Fibroblast of peridontal ligament (primary cell): Measurements from ENCODE around the gene CRYBG1.
A peak's percentile ranks its signal among the peaks of the same experiment; 100 is the strongest.

Experiments
- DNase-seq: peaks from one replicate; pipeline ENCODE4 v3.0.0-alpha.2; 2010; ENCODE audit errors: extremely low read depth

CRYBG1 gene

DNA sequence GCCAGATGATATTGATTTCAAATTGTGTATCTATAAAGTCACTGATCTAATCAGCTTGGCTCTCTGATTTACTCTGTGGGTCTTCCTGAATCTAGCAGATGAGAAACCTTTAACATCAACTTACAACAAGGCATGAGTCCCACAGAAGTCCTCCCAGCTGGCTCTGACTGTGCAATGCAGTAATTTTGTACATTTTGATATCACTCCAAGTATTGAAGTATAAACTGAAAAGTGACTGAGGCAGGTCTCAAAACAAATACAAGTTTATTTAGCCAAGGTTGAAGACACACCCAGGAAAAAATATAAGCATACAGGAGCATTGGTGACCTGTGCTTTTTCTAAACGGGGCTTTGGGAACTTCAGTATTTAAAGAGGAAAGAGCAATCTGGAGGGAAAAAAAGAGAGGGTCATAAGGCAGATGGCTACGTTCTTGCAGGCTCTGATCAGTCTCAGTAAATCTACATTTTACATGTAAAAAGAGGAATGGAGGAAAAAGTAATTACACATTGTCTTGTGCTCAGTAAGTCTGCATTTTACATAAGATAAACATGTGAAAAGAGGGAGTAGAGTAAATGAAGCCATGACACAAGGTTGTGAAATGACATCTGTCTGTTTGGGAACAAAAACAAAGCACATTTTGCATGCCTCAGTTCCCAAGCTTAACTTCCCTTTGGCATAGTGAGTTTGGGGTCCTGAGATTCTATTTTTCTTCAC, 59.5 kb downstream of the CRYBG1 start:
- DNase-seq = no peak

DNA sequence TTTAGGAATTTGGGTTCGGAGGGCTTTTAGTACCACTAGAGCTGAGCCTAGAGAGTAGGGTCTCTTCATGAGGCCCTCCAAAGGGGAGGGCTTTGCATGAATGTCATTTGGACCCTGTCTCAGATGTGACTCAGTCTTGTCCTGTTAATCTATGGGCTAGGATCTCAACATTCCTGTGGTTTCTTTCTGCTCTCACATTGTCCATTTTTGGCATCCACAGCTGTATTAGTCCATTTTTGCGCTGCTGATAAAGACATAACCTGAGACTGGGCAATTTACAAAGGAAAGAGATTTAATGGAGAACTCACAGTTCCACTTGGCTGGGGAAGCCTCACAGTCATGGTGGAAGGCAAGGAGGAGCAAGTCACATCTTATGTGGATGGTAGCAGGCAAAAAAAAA, 61.0 kb downstream of the CRYBG1 start:
- DNase-seq = no peak

DNA sequence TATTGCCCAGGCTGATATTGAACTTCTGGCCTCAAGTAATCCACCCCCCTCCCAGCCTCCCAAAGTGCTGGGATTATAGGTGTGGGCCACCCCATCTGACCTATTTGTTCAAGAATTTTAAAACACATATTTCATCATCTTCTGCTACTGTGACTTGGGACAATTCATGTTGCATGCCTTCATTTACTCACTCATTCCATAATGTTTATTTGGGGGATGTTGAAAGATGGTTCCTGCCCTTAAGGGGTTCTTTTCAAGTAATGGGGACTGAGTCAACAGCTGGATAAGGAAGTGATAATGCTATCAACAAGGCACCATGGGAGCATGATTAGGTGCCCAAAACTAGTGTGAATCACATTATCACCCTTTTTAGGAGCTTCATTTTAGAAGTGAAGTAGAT, 62.0 kb downstream of the CRYBG1 start:
- DNase-seq = no peak

DNA sequence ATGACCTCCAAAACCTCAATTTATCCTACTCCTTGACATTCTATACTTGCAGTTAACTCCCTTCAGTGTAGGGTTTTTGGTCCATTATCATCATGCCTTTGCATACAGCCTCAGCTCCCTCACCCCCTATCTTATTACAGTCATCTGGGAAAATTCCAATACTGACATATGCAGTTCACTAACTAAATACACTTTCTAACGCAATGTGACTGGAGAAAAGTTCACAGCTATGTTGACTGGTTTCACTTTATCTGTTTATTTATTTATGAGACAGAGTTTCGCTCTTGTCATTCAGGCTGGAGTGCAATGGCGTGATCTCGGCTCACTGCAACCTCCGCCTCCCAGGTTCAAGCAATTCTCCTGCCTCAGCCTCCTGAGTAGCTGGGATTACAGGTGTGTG, 64.9 kb downstream of the CRYBG1 start:
- no peak for DNase-seq

GRCh38 chr6:106426250-106426970, 65.9 kb downstream of the CRYBG1 start:
- DNase-seq = no peak

DNA sequence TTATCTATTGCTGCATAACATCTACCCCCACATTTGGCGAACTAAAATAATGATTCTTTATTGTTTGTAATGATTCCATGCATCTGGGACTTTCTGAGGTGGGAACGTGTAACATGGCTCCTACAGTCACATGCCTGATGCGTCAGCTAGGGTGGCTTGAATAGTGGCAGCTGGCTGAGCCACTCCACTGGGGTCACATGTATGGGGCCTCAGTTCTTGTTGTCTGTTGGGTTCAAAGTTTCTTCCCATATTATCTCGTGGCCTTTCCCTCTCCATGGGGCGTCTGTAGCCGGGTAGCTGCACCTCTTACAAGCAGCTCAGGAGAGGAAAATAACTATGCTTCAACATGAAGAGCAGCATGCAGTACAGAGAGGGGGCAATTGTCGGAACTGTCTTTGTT, 69.9 kb downstream of the CRYBG1 start:
- no peak for DNase-seq

- no peak for DNase-seq
Measured at GRCh38 chr6:106431405-106431804, 70.9 kb downstream of the CRYBG1 start.

GRCh38 chr6:106431972-106432371, 71.5 kb downstream of the CRYBG1 start:
- DNase-seq = no peak

DNA sequence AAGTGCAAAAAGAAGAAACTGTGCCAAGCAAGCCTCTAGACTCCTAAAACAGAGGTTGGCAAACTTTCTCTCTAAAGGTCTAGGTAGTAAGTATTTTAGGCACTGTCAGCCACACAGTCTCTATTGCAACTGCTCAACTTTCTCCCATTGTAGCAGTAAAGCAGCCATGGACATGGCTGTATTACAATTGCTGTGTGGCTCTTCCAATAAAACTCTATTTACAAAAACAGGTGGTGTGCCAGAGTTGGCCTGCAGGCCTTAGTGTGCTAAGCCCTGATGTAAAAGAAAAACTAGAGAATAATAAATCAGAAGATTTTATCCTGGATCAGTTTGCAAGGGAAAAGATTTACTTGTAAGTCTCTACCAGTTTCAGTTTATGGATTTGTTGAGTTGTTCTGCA, 74.0 kb downstream of the CRYBG1 start:
- no peak for DNase-seq

- no peak for DNase-seq
Measured at GRCh38 chr6:106439459-106439858, 78.9 kb downstream of the CRYBG1 start.

DNA sequence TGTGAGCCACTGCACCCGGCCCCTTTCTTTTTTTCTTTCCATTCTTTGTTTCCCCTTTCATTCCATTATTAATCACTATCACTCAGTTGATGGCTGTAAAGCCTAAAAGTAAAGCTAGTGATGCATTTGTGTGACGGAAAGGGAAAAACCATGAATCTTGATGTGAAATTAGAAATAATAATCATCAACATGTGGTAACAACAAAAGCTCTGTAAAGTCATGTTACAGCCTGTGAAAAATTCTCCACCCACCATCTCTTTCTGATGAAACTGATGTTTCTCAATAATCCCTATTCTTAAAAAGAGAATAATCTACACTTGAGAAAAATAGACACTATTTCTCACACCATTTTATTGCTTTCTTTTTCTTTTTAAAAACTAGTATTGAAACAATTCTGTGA, 80.0 kb downstream of the CRYBG1 start:
- no peak for DNase-seq

DNA sequence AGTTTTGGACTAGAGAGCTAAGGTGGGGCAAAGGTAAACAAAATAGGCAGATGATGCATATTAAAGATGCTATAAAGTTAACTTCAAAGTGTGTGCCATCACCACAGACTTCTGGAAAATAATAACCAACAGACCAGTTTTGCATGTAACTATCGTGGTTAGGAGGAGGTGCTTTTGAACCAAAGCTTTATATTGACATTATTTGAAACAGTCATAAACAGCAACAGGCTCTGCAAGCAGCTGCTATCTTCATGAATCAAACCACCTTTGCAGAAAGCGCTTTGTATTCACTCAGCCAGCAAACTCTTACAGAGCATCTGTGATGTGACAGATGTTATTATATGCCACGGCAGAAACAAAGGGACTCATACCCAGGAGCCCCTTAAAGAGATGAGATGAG, 81.9 kb downstream of the CRYBG1 start:
- no peak for DNase-seq

GRCh38 chr6:106444777-106445507, 84.4 kb downstream of the CRYBG1 start:
- DNase-seq = peak; percentile 75

- DNase-seq = no peak
Measured at GRCh38 chr6:106445508-106445878, 85.0 kb downstream of the CRYBG1 start.

- peak; percentile 40 for DNase-seq
Measured at GRCh38 chr6:106446287-106446885, 85.9 kb downstream of the CRYBG1 start.

- no peak for DNase-seq
Measured at GRCh38 chr6:106446983-106447382, 86.5 kb downstream of the CRYBG1 start.

DNA sequence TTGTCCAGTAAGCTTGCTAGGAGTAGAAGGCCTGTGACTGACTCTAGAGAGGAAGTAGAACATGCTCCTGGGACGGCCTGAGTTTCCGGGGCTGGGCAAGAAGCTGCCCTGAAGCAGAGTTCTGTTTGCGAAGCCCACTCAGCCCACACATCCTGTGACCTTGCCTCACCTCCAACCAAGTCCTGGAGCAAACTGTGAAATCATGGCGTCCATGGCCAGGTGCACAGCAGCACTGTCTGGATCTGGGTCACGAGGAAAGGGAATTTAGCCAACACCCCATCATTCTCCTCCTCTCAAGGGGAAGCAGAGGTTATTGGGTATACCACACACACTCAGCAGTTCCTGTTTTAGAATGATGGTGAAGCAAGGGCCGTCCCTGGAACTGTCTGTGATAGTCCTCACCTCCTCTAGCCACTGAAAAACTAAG, 87.5 kb downstream of the CRYBG1 start:
- no peak for DNase-seq

DNA sequence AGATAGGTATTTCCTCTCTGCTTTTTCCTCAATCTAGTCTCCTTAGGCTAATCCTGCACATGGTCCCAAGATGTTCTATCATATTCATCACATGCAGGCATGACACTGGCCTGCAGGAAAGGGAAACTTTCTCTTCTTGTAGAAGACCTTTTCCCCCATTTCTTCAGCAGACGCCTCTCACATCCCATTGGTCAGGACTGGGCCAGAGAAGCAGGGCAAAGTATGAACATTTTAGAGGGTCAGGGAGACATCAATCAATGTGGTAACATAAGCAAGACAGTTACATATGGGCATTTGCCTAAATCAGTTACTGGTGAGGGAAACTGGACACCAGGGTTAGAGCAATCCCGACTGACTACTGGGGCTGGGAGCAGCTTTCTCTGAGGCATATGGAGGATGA, 90.1 kb downstream of the CRYBG1 start:
- DNase-seq = peak; percentile 5

DNA sequence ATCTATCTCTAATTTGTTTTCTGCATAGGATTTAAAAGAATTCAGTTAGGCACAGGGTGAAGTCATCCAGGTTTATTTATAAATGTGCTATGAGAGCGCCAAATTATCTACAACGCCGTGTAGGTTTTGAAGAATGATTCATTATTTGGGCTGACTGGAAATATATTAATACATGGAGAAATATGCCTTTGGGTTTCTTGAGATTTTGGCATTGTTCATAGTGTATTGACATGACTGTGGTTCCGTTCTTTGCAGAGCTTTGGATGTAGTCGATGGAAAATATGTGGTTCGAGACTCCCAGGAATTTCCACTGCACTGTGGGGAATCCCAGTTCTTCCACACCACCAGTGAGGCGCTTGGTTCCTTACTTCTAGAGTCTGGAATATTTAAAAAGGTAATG, 90.9 kb downstream of the CRYBG1 start:
- peak; percentile 36 for DNase-seq

- DNase-seq = no peak
Measured at GRCh38 chr6:106452628-106453027, 92.1 kb downstream of the CRYBG1 start.

DNA sequence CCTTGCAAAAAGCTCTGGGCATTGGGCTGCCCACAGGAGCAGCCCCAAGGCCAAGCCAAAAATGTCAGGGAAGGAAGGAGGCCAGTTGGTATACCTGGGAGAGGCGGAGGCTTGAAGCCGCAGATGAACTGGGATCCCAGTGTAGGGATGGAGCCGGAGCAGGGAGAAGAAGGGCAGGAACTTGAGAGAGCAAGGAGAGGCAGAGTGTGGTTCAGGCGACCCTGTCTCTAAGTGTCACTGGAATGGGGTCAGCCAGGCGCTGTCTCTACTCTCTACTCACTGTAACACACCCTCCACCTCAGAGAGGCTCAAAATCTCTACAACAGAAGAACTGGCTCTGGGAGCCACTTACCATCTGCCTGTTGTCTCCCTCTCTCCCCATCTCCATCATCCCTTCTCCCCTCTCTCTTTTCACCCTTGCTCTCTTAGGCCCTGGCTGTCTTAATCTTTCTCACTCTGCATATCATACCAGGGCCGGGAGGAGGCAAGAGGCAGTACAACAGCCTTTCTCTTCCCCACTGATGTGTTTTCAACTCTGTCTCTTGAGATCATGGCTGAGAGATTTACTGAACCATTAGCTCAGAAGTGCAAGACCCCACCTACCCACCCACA, 93.3 kb downstream of the CRYBG1 start:
- no peak for DNase-seq

- no peak for DNase-seq
Measured at GRCh38 chr6:106456756-106457155, 96.2 kb downstream of the CRYBG1 start.
